ENCODE results near the gene ZNF805.

DNA sequence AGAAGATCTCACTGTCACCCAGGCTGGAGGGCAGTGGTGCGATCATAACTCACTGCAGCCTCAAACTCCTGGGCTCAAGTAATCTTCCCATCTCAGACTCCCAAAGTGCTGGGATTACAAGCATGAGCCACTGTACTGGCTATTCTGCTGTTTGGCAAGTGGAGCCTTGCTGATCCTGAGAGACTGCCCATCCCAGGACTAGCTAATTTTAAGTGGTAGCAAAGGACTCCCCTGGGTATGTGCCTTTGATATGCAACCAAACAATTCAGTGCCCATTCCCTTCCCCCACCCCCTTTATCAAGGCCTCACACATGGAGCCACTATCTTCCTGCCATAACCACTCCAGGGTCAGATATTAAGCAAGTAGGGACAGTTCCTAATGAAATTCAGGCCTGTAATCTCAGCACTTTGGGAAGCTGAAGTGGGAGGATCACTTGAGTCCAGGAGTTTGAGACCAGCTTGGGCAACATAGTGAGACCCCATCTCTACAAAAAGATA is 22.9 kb downstream of the ZNF805 start:
- TF ChIP-seq, protein P1, sequence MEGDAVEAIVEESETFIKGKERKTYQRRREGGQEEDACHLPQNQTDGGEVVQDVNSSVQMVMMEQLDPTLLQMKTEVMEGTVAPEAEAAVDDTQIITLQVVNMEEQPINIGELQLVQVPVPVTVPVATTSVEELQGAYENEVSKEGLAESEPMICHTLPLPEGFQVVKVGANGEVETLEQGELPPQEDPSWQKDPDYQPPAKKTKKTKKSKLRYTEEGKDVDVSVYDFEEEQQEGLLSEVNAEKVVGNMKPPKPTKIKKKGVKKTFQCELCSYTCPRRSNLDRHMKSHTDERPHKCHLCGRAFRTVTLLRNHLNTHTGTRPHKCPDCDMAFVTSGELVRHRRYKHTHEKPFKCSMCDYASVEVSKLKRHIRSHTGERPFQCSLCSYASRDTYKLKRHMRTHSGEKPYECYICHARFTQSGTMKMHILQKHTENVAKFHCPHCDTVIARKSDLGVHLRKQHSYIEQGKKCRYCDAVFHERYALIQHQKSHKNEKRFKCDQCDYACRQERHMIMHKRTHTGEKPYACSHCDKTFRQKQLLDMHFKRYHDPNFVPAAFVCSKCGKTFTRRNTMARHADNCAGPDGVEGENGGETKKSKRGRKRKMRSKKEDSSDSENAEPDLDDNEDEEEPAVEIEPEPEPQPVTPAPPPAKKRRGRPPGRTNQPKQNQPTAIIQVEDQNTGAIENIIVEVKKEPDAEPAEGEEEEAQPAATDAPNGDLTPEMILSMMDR (IDR thresholded peaks at IDR 0.05), result no peak
- no peak for TF ChIP-seq POLR2A (IDR thresholded peaks at IDR 0.05)

Measured in vagina (tissue), 2 donors.